Smooth muscle cell (in vitro differentiated cells): ENCODE data around the gene SDS. TPM values are rescaled to one million over a fixed set of nuclear protein-coding genes. Genes with fewer than 3 reads are reported as not detected.

Experiments
- DNase-seq: peaks from one replicate; lab custom pipeline; 2025; ENCODE audit not compliant: unreplicated experiment; lab: John Stamatoyannopoulos, UW
- H2AFZ ChIP-seq: fragments of 200-600 bp; sonication (generic); 2 replicates; pipeline ENCODE4 v1.6.0; 2016; ENCODE audit warnings: antibody characterized with exemption, low read depth, mild to moderate bottlenecking
- H3F3A ChIP-seq: fragments of 200-600 bp; sonication (generic); 2 replicates; pipeline ENCODE4 v1.6.0; 2017; ENCODE audit warnings: antibody characterized with exemption, low read depth
- H3K27ac ChIP-seq: fragments of 200-600 bp; sonication (generic); 2 replicates; pipeline ENCODE4 v1.5.1; 2016; ENCODE audit warnings: low read depth, mild to moderate bottlenecking
- H3K27me3 ChIP-seq: fragments of 200-600 bp; sonication (generic); 2 replicates; pipeline ENCODE4 v1.6.1; 2016; ENCODE audit warnings: low read depth, mild to moderate bottlenecking
- H3K36me3 ChIP-seq: fragments of 200-600 bp; sonication (generic); 2 replicates; pipeline ENCODE4 v1.5.1; 2016; ENCODE audit warnings: low read depth
- H3K4me1 ChIP-seq: fragments of 200-600 bp; sonication (generic); 2 replicates; pipeline ENCODE4 v1.5.1; 2016; ENCODE audit warnings: low read depth
- H3K4me2 ChIP-seq: fragments of 200-600 bp; sonication (generic); 2 replicates; pipeline ENCODE4 v1.6.0; 2016; ENCODE audit warnings: mild to moderate bottlenecking
- H3K4me3 ChIP-seq: fragments of 200-600 bp; sonication (generic); 2 replicates; pipeline ENCODE4 v1.5.1; 2016; ENCODE audit warnings: mild to moderate bottlenecking
- H3K79me2 ChIP-seq: fragments of 200-600 bp; sonication (generic); 2 replicates; pipeline ENCODE4 v1.6.0; 2016; ENCODE audit warnings: low read depth, mild to moderate bottlenecking
- H3K9ac ChIP-seq: fragments of 200-600 bp; sonication (generic); 2 replicates; pipeline ENCODE4 v1.6.0; 2016; ENCODE audit warnings: low read depth
- H3K9me3 ChIP-seq: fragments of 200-600 bp; sonication (generic); replicated peaks from 2 replicates; pipeline ENCODE4 v1.5.1; 2016; ENCODE audit warnings: low read depth
- H4K20me1 ChIP-seq: fragments of 200-600 bp; sonication (generic); 2 replicates; pipeline ENCODE4 v1.6.0; 2016; ENCODE audit warnings: low read depth
- WGBS: methylation state at CpG from one replicate; pipeline ENCODE4 v1.1.7; 2016; ENCODE audit warnings: low lambda C conversion rate; 5-methylcytosine and 5-hydroxymethylcytosine counted together
- polyA plus RNA-seq: library from polyadenylated mRNA; unstranded; fragments of >200 nt; fragmentation: Nextera tagmentation; extraction: Ambion mirVana; gene quantifications from 2 replicates; pipeline ENCODE4 v1.2.1, GENCODE V29; 2016
- total RNA-seq: library from RNA; depleted of rRNA; stranded (reverse); fragments of >200 nt; gene quantifications from 2 replicates; pipeline ENCODE4 v1.2.3, GENCODE V29; 2014
- TF ChIP-seq, protein P1 (sequence below): fragments of 200-600 bp; sonication (generic); IDR thresholded peaks from 2 replicates; pipeline ENCODE4 v1.5.1; 2017; ENCODE audit warnings: borderline replicate concordance, mild to moderate bottlenecking, antibody characterized with exemption; ENCODE audit not compliant: insufficient read depth, poor library complexity, severe bottlenecking

SDS gene
- total and polyA plus RNA-seq, 2 experiments from 2014 or later, result not detected

DNA sequence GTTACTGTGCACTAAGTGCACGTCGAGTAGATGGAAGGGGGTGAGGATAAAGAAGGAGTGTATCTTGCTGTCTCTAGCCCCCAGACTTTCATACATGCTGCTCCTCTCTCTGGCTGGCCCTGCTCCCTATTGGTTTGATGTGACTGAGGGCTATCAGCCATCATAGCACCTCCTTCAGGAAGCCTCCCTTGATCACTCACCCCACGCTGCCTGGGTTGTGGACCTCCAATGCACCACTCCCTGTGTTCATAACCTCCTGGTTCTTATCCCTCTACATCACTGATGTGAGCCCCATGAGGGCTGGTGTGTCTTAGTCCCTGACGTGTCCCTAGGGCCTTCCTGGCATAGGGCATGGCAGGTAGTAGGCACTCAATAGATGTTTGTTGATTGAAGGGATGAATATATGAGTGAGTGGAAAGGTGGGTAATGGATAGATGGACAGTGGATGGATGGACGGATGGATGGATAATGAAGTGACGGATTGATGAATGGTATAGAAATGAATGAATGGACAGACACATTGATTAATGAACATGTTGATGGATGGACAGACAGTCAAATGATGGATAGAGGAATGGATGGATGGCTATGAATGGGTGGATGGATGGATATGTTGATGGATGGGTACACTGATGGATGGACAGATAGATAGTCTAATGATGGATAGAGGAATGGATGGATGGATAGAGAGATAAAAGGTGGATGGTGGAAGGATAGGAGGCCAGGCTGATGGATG, 33.5 kb upstream of the SDS start:
- H3K4me1 ChIP-seq, result no peaks in the 10 kb centered on the region
- 83% methylated on average over 6 of the region's 6 CpGs for WGBS
- no peaks in the 10 kb centered on the region for H4K20me1 ChIP-seq
- H2AFZ ChIP-seq, result no peak overlapping the region
- H3K79me2 ChIP-seq, result no peaks in the 10 kb centered on the region
- no peaks in the 10 kb centered on the region for H3K36me3 ChIP-seq
- TF ChIP-seq, protein P1, sequence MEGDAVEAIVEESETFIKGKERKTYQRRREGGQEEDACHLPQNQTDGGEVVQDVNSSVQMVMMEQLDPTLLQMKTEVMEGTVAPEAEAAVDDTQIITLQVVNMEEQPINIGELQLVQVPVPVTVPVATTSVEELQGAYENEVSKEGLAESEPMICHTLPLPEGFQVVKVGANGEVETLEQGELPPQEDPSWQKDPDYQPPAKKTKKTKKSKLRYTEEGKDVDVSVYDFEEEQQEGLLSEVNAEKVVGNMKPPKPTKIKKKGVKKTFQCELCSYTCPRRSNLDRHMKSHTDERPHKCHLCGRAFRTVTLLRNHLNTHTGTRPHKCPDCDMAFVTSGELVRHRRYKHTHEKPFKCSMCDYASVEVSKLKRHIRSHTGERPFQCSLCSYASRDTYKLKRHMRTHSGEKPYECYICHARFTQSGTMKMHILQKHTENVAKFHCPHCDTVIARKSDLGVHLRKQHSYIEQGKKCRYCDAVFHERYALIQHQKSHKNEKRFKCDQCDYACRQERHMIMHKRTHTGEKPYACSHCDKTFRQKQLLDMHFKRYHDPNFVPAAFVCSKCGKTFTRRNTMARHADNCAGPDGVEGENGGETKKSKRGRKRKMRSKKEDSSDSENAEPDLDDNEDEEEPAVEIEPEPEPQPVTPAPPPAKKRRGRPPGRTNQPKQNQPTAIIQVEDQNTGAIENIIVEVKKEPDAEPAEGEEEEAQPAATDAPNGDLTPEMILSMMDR, result no peak
- peaks cover 13% of the 10 kb centered on the region for H3K27me3 ChIP-seq
- no peak overlapping the region for H3K9ac ChIP-seq
- H3K4me2 ChIP-seq, result no peak overlapping the region
- no peaks in the 10 kb centered on the region for H3F3A ChIP-seq
- no peak for DNase-seq
- no peaks in the 10 kb centered on the region for H3K9me3 ChIP-seq
- no peak overlapping the region for H3K27ac ChIP-seq
- H3K4me3 ChIP-seq, result no peak overlapping the region

DNA sequence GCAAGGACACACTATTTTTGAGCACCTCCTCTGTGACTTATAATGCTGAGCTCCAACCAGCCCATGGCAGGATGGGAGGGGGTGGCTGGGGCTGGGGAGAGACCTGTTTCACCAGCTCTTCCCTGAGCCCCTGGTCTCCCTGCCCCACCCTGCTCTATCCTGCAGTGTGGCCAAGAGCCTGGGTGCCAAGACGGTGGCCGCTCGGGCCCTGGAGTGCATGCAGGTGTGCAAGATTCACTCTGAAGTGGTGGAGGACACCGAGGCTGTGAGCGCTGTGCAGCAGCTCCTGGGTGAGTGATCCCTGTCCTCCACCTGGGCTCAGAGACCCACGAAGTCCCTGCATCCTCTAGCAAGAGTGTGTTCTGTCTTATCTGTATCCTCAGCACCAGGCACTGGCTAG, 32.9 kb upstream of the SDS start:
- 89% methylated on average over 6 of the region's 6 CpGs for WGBS
- TF ChIP-seq, protein P1, result no peak

DNA sequence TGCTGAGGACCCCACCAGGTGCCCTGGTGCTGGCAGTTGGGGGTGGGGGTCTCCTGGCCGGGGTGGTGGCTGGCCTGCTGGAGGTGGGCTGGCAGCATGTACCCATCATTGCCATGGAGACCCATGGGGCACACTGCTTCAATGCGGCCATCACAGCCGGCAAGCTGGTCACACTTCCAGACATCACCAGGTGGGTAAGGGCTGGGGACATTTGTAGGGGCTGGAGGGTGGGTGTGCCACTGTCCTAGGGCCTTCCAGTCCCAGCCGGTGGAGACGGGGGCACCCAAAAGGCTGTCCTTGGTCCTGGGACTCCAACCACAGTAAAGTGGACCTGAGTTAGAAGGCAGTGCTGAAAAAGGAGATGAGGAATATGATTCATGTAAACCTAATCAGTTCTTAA, 31.7 kb upstream of the SDS start:
- Histone ChIP-seq H3K79me2 (no peaks in the 10 kb centered on the region), H3K36me3 (no peaks in the 10 kb centered on the region), H3K27ac (no peak overlapping the region), H4K20me1 (no peaks in the 10 kb centered on the region), H2AFZ (no peak overlapping the region), H3K4me2 (no peak overlapping the region), H3K4me1 (no peaks in the 10 kb centered on the region), H3K9me3 (no peaks in the 10 kb centered on the region), H3F3A (no peaks in the 10 kb centered on the region), H3K27me3 (peaks cover 7% of the 10 kb centered on the region), H3K4me3 (no peak overlapping the region), H3K9ac (no peak overlapping the region)
- DNase-seq, result no peak
- WGBS, result 91% methylated on average over 5 of the region's 5 CpGs
- TF ChIP-seq, protein P1, result no peak

More for the DNA sequence above, 32.9 kb upstream of the SDS start:
- no peaks in the 10 kb centered on the region for H3F3A ChIP-seq
- no peaks in the 10 kb centered on the region for H4K20me1 ChIP-seq
- H2AFZ ChIP-seq, result no peak overlapping the region
- H3K4me3 ChIP-seq, result no peak overlapping the region
- H3K4me2 ChIP-seq, result no peak overlapping the region
- peaks cover 11% of the 10 kb centered on the region for H3K27me3 ChIP-seq
- H3K9me3 ChIP-seq, result no peaks in the 10 kb centered on the region
- H3K36me3 ChIP-seq, result no peaks in the 10 kb centered on the region
- no peak overlapping the region for H3K27ac ChIP-seq
- H3K4me1 ChIP-seq, result no peaks in the 10 kb centered on the region
- H3K79me2 ChIP-seq, result no peaks in the 10 kb centered on the region
- H3K9ac ChIP-seq, result no peak overlapping the region
- DNase-seq, result no peak

DNA sequence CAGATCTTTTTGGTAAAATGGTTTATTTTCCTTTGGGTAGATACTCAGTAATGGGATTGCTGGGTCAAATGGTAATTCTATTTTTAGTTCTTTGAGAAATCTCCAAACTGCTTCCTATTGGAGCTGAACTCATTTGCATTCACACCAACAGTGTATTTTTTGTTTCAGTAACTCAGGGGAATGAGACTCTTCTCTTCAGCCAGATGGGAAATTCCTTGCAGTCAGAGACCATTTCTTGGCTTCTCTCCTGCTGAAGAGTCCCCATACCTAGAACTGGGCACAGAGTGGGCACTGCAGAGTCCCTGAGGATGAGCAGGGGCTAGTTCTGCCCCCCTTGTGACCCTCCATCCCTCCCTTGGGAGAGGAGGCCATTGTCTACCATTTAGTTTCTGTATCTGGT, 29.3 kb upstream of the SDS start:
- no peaks in the 10 kb centered on the region for H4K20me1 ChIP-seq
- no peak overlapping the region for H3K4me3 ChIP-seq
- peaks cover 3% of the 10 kb centered on the region for H3K27me3 ChIP-seq
- H3K27ac ChIP-seq, result no peak overlapping the region
- H3K4me2 ChIP-seq, result no peak overlapping the region
- H3K9ac ChIP-seq, result no peak overlapping the region
- TF ChIP-seq, protein P1, result no peak
- H3K36me3 ChIP-seq, result no peaks in the 10 kb centered on the region
- no peak overlapping the region for H2AFZ ChIP-seq
- no peak for DNase-seq
- no peaks in the 10 kb centered on the region for H3K79me2 ChIP-seq
- no peaks in the 10 kb centered on the region for H3K4me1 ChIP-seq
- no peaks in the 10 kb centered on the region for H3K9me3 ChIP-seq
- H3F3A ChIP-seq, result no peaks in the 10 kb centered on the region
